ENCODE results near the gene HDAC5.
A peak's percentile ranks its signal among the peaks of the same experiment; 100 is the strongest.
"Not testable (repeated sequence)": the region's sequence is repeated elsewhere in the genome, so short reads cannot be mapped to it uniquely, and the experiment has no call there.

Gene HDAC5

DNA sequence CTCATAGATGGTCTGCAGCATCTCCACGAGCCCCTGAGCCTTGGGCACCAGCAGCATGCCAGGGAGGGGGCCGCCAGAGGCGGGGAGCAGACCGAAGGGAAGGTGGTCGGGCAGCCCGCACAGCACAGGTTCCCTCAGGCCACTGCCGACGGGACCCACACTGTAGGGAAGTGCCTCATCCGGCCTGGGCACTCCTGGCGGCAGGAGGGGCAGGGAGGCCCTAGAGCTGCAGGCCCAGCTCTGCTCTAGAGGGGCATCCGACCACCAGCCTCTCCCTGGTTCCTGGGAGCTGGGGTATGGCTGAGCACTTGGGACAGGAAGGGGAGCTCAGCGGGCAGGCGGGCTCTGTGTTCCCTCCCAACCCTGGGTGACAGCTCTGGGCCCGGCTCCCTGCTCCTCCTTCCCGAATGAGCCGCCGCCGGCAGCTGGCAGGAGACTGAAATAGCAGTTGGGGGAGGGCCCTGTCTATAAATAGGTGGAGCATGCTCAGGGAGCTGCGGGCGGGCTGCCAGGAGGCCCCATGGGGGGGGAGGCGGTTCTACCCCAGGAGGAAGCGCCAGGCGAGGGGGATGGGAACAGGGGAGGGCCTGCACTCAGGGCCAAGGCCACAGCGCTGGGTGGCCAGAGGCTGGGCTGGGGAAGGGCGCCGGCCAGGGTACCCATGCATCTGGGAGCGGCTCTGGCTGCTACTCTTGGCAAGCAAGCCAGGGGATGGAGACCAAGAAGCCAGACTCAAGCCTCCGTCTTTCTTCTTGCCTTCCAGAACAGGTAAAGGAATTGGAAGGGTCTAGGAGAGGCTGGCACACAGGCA lies 12.4 kb downstream of the HDAC5 start:
- DNase-seq = peak; percentile 76

DNA sequence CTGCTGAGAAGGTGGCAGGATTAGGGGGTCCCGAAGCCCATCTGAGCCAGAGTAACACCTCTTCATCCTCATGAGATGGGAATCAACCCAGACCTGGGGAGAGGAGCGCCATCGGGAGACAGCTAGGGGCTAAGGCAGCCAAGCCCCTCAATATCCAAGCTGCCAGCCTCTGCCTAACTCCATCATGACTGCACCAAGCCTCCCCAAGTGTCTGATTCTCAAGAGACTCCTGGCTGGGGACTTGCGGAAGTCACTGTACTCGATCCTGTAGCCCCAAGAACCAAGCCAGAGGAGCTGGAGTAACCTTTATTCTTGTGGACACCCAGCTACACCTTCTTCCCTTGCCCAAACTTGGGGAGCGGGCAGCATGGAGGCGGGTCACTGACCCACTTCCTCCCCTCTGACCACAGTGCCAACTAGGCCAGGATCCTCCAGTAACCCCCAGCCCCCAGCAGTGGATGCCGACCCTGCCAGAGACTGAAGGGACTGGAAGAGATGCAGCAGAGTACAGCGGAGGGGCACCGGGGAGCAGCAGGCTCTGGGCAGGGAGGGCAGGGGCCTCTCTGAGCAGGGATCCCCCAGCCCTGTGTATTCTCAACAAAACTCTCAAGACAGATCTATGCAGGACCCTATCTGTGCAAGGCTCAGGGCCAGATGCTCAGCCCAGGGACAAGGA lies 13.3 kb downstream of the HDAC5 start:
- DNase-seq = no peak

DNA sequence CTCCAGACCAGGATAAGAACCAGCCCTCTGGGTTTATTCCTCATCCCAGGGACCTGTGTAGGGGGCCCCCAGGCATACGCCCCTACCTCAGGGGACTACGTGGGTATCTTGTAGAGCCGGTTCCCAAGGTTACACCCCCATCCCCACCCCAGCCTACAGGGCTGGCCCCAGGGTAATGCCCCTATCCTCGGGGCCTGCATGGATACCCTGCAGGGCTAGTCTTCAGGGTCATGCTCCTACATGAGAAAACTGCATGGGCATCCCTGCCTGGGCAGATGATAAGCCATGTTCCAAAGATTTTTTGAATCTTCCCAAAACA lies 14.2 kb downstream of the HDAC5 start:
- no peak for DNase-seq

DNA sequence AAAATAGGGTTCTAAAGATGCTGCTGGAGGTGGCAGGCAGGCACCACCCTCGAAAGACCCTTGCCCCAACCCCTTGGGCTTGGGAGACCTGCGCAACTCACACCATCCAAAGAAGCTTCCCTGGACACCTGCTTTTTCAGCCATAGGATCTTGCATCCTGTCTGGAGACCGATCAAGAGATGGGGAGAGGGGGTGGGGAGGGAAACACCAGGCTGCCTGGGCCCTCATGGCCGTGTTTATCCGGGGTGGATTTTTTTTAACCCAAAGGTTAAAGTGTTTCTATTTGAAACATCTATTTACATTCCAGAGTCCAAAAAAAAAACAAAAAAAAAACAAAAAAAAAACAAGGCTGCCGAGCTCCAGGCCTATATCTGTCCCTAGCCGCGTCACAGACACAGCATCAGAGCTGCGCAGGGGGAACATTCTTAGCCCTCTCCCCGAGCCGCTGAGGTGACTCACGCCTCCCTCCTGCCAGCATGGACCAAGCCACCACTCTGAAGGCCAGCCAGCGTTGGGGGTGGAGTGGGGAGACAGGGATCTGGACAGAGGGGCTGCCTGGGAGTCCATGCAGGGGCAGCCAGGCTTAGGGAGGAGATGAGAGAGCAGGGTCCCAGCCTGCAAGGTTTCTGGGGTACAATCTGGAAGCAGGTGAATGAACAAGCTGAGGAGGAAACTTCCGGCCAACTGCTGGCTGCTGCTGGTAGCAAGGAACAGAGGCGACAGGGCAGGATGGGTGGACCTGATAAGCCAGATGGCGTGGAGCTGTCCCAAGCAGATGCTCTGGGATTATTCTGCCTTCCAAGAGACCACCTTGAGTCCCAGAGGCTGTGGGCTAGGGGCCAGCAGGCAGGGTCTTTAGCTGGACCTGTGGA lies 14.8 kb downstream of the HDAC5 start:
- no peak for DNase-seq

DNA sequence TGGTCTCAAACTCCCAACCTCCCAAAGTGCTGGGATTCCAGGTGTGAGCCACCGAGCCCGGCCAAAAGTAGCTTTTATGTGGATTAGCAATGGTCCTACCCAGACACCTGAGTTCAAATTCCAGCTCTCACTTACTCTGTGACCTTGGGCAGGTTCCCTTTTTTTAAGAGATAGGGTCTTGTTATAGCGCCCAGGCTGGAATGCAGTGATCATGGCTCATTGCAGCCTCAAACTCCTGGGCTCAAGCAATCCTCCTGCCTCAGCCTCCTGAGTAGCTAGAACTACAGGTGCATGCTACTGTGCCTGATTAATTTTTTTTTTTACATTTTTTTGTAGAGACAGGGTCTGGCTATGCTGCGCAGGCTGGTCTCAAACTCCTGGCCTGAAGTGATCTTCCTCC lies 16.6 kb downstream of the HDAC5 start:
- no peak for DNase-seq

DNA sequence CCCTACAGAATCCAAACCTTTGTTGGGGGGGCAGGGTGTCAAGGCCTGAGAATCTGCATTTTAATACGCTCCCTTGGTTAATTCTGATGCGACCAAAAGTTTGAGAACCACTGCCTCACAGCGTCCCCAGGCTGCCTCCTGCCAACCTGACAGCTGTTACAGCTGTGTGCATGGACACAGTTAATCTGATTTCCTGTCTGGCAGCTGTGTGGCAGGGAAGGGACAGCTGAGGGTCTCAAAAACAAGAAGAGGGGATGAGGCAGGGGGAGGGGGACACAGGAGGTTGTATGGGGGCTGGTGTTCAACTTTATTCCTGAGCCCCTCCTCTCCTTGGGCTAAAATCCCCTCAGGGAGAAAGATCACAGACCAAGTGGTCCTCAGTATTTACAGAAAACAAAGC lies 17.5 kb downstream of the HDAC5 start:
- DNase-seq = no peak

DNA sequence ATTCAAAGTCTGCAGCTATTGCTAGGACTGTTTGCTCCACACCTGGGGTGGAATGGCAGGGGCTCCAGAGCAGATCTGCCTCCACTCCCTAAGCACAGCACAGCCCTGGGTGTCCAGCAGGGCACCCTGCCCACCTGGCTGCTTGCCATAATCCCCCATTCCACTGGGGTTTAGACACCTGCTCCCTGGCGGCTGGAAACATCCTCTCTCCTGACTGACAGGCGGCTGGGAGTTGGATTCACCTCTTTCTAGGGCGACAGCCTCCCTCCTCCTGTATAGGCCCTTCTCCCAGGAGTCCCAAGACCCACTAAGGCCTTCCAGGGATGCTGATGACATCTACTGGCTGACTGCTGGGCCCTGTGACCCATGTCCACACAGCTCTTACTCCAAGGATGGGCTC lies 18.0 kb downstream of the HDAC5 start:
- no peak for DNase-seq

DNA sequence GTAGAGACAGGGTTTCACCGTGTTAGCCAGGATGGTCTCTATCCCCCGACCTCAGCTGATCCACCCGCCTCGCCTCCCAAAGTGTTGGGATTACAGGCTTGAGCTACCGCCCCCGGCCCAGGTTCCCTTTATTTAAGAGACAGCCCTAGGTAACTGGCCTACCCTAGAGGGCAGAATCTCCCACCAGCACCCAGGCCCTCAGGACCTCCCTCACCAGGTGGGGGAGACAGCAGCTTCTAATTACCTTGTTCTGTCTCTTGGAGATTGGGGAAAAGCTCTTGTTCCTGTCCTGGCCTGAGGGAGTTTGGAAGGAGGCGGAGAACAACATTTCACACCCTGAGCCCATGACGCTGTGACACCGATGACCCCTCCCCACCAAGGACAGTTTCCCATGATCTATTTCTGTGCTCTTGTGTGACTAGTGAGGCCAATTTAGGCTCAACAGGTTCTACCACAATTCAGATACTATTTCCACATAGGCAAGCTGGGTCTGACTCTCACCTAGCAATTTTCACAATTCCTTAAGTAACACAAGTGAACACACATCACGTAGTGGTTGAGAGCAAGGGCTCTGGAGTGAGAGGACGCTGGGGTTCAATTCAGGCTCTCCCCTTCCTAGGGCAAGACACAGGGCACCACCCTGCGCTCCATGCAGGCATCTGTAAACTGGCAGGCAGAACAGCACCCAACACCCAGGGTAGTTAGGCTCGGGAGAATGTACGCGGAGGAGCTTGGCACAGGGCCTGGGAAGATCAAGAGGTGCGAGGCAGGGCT lies 20.4 kb downstream of the HDAC5 start:
- no peak for DNase-seq

DNA sequence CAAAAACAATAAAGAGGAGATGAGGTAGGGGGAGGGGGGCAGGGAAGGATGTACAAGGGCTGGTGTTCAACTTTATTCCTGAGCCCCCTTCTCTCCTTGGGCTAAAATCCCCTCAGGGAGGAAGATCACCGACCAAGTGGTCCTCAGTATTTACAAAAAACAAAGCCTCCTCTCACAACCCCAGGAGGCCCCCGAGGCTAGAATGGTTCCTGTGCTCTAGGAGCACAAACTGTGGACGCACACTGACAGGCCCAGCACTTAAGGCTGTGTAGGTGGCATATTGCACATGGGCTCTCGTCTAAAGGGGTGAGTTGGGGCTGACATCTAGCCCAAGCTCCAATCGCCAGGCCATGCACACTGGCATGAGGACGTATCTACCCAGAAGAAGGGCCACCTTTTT lies 21.6 kb downstream of the HDAC5 start:
- DNase-seq = not testable (repeated sequence)

DNA sequence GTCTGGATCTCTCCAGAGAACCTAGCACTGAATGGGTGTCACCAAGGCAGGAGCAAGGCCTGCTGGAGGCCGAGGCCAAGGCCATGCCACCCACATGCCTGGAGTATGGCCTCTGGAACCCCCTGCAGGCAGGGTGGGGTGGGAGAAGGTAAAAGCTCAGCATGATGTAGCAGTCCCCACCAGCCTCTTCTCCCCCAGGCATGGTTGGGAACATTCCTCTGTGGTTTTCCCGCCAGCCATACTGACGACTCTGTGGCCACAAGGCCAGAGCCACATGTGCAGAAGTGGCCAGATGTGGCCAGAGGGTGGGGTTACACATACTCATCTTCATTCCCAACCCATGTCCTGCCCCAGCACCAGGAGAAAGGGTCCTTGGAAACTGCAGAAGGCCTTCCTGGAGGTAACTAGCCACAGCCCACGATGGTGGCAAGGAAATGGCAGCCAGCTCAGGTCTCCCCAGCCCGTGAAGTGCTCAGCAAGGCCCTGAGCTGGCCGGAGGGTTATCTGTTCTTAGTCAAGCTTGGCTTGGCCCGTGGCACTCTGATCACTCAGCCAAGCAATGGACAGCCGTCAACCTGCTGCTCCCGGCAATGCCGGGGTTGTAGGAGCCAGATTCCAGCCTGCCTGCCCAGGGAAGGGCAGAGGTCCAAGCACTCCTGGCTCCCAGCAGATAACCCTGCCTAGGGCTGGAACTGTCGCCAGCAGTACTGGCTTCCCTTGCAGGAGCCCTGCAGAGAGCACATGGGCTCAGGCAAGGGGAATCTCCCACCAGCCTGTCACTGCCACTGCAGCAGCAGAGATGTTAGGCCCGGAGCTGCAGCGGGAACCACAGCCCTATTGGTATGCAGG lies 26.1 kb downstream of the HDAC5 start:
- DNase-seq = no peak

DNA sequence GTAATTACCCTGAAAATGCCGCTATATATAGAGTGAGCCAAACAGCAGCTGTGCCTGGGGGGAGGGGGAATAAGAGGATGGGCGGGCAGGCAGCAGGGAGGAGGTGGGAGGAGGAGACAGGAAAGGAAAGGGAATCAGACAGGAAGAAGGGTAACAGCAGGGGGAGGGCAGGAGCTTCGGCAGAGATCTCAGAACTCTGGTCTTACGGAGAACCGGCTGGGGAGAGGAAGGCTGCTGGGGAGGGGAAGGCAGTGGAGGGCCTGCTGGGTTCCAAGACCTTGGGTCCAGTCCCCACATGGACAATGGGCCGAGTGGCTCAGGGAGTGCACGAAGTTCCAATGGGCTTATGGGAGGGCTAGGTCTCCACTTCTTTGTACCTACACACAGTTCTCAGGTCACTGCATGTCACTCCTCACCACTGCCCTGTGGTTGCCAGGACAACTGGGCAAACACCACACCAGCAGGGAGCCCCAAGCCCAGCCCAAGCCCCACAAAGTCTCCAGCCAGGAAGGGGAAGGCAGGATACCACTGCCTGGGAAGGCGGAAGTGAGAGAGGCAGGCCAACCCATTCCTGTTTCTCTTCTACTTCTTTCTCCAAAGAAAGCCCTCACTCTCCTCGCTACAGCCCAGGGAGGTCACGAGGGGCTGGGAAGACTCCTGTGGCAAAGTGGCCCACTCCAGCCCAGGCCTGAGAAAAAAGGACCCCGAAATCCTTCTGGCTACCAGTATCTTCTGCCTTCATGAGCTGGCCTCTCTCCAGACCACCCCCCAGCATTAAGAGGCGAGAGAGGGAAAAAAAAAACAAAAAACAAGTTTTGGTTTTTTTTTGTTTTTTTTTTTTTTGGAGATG lies 27.6 kb downstream of the HDAC5 start:
- no peak for DNase-seq

DNA sequence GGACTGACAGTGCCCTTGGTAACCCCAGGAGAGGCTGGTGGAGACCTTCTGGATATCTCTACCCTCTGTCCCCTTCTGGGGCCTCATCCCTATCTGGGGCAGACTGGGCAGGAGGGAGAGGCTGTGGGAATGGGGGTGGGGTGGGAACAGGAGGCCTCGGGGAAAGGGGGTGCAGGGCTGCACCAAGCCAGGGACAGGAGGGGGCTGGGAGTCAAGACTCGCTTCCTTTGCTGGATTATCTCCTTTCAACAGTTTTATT lies 28.1 kb downstream of the HDAC5 start:
- DNase-seq = no peak

DNA sequence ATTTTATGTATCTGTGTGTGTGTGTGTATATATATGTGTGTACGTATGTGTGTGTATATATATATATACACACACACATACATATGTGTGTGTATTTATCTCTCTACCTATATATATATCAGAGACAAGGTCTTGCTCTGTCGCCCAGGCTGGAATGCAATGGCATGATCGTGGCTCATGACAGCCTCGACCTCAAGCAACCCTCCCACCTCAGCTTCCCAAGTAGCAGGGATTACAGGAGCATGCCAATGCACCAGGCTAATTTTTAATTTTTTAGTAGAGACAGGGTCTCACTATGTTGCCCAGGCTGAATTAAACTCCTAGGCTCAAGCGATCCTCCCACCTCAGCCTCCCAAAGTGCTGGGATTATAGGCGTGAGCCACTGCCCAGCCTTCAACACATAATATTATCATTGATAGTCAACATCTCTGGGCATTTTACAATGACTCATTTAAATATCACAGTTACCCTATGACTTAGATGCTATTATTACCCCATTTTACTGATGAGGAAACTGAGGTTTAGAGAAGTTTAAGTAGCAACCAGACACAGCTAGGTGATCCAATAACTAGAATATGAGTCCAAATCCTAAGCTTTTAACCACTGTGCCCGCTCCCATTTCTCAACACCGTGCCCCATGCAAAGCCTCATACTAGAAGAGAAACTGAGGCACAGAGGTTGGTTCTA lies 28.6 kb downstream of the HDAC5 start:
- DNase-seq = no peak

DNA sequence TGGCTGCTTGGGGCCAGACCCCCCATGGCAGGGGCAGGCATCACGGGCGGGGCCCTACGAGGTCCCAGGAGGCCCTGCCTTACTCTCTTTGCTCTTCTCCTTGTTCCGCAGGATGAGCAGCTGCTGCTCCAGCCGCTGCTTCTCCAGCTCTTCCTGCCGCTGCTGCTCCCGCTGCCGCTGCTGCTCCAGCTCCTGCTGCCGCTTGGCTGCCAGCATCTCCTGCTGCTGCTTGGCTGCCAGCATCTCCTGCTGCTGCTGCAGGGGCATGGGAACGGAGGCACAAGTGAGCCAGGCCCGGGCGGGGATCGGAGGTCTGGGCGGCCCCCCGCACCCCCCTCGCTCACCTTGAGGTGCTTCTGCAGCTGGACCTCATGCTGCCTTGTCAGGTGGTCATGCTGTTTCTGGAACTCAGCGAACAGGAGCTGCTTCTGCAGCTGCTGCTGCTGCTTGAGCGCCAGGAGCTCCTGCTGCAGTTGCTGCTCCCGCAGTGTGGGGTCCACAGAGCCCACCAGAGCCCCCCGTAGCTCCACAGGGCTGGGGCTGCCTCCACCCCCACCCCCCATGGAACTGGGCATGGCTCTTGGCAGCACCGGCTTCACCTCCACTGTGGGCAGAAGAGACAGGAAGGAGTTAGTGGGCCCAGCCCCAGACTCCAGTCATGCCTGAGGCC lies 30.1 kb downstream of the HDAC5 start:
- no peak for DNase-seq

DNA sequence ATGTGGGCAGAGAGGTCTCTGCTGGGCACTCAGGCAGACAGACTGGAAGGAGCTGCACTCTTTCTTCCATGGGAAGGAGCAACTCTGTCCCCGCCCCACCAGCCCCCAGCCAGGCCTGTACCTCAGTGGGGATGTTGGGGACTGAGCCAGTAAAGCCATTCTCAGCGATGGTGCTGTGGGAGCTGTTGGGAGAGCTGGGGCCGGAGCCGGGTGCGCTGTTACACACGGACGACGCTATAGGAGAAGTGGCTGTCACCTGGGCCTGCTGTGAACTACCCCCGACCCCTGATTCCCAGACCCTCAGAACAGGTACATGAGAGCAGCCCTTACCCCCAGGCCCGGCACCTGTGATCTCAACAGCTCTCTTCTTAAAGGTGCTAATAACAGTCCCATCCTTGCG lies 31.4 kb downstream of the HDAC5 start:
- DNase-seq = no peak

DNA sequence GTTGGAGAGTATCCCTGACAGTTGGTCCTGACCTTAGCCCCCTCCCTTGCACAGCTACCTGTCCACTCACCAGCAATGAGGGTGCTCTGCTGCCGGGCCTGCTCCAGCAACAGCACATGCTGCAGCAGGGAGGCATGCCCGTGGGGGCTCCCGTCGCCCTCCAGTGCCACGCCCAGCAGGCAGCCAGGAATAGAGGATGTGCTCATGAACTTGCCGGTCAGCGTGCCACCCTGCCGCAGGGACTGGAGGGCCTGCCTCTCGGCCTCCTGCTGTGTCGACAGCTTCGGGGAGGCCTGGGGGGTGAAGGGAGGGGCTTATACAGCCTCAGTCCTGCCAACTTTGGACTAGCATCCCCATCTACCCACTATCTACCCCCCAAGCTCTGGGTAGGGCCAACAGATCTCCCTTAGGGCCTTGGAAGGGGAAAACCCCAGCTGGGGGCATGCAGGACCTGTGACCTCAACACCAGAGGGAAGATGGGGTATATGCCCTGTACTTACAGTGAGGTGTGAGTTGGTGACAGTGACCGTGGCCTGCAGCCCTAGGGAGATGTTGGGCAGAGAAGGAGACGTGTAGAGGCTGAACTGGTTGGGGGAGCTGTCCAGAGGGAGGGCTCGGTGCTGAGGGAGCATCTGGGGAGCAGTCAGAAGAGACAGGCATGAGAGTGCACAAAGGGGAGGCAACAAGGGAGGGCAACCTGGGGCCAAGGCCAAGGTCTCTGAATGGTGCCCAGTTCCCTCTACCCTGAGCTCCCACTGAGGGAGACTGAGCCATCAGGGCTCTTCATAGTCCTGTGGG lies 32.0 kb downstream of the HDAC5 start:
- no peak for DNase-seq

DNA sequence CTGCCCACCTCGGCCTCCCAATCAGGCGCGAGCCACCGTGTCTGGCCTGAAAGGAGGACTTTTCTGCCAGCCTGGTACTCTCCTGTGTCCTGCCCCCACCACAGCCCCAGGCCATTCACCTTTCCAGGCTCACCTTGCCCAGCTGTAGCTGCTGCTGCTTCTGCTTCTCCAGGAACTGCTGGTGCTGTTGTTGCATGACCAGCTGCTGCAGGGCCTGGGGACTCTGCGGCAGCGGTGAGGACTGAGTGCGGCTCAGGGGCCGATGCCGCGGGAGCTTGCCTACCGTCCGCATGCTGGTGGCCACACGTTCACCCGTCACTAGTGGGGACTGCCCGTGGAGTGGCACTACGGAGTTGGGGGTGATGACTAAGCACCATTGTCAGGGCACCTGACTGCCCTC lies 35.2 kb downstream of the HDAC5 start:
- DNase-seq = no peak

DNA sequence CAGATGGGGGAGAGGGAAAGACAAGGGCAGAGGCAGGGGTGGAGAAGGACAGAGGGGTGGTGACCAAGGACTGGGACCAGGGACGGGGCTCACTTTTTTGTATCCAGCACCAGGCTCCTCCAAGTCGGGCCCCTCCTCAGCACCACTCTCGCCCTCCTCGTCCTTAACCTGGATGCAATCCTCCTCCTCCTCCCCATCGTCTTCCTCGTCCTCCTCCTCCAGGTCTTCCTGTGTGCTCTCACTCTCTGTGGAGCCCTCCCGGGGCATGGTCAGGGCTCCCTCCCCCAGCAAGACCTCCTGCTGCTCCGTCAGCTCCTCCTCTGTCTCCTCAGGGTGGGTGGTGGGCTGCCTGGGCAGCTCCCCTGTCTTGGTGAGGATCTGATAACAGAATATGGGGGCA lies 36.1 kb downstream of the HDAC5 start:
- DNase-seq = no peak

All from stimulated activated CD4-positive, alpha-beta T cell treated with anti-CD3 and anti-CD28 coated beads, Interleukin-15, amount 100 ng/mL, for 24 hours (primary cell).